ENCODE results near the gene PRR5. TPM values are rescaled to one million over a fixed set of nuclear protein-coding genes. Genes with fewer than 3 reads are reported as not detected.
A peak's percentile ranks its signal among the peaks of the same experiment; 100 is the strongest.

PRR5 gene
- total and polyA plus RNA-seq, 7 donors: 0.48 to 2.9 (median 1.6) TPM

- intact Hi-C loops (cut with DNase I): loop anchor here in 1 of 2 donors (2.0 kb wide), 1 partner anchor 36 kb away; no protein-coding TSS in a partner anchor
- H3K4me1 ChIP-seq: no peaks in the 10 kb centered on the region
- no peak for DNase-seq
- no peak overlapping the region for H3K4me3 ChIP-seq
- 80 to 82% (median 82%) methylated on average over 21 to 23 of the region's 23 CpGs for WGBS, 3 donors
- H3K36me3 ChIP-seq (ENCODE audit: insufficient read depth in 1 of 2, low read depth in 1 of 2): no peaks in the 10 kb centered on the region
- TF ChIP-seq, protein P1, sequence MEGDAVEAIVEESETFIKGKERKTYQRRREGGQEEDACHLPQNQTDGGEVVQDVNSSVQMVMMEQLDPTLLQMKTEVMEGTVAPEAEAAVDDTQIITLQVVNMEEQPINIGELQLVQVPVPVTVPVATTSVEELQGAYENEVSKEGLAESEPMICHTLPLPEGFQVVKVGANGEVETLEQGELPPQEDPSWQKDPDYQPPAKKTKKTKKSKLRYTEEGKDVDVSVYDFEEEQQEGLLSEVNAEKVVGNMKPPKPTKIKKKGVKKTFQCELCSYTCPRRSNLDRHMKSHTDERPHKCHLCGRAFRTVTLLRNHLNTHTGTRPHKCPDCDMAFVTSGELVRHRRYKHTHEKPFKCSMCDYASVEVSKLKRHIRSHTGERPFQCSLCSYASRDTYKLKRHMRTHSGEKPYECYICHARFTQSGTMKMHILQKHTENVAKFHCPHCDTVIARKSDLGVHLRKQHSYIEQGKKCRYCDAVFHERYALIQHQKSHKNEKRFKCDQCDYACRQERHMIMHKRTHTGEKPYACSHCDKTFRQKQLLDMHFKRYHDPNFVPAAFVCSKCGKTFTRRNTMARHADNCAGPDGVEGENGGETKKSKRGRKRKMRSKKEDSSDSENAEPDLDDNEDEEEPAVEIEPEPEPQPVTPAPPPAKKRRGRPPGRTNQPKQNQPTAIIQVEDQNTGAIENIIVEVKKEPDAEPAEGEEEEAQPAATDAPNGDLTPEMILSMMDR (IDR thresholded peaks at IDR 0.05): no peak
- no peaks in the 10 kb centered on the region for H3K9me3 ChIP-seq
- peaks cover 0 to 41% (median 3%) of the 10 kb centered on the region in 3 donors for H3K27me3 ChIP-seq (ENCODE audit: insufficient read depth in 3 of 3, low read length in 2 of 3)
- ATAC-seq: no peak
- H3K27ac ChIP-seq: no peak overlapping the region
These were observed 33.0 kb downstream of the PRR5 start for GRCh38 chr22:44734801-44735517.

DNA sequence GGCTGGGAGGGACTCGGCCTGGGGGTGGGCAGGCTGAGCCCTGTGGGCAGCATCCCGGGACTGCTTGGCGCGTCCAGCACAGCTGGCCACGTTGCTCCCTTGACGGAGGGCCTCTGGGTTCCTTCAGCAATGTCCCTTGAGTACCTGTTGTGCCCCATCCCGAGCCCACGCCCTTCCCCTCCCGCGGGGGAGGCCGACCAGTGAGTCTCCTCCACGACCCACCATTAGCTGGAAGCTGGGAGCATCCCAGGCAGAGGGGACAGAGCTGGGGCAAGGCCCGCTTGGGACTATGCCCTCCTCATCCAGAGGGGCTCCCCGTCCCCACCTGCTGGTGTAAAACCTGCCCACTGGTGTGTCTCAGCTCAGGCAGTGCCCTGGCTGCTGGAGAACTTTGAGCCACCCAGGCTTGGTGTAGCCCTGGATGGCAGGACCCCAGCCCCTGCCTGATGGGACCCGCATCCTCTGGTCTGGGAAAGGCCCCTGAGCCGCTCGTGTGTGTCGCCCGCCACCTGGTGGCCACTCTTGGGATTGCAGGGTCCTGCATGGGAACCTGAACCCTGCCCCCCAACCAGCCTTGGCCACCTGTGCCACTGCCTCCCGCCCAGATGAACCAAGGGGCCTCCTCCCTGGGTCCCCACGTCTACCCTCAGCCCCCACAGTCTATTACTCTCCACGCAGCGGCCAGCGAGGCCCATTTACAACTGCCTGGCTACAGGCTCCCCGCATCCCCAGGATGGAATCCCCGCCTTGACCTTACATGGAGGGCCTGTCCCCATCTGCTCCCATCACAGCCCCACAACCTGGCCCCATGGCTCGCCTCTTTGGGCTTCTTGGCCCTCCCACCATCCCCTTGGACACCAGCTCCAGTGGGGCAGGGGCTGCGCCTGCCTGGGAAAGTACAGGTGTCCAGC lies 33.8 kb downstream of the PRR5 start:
- peak; percentile 71 to 85 for DNase-seq
- H3K9me3 ChIP-seq: no peaks in the 10 kb centered on the region
- peaks cover 0 to 35% (median 3%) of the 10 kb centered on the region in 3 donors for H3K27me3 ChIP-seq (ENCODE audit: insufficient read depth in 3 of 3, low read length in 2 of 3)
- 33 to 38% (median 33%) methylated on average over 28 of the region's 28 CpGs for WGBS, 3 donors
- no peaks in the 10 kb centered on the region for H3K36me3 ChIP-seq (ENCODE audit: insufficient read depth in 1 of 2, low read depth in 1 of 2)
- ATAC-seq: peak; percentile 63 to 82 (median 66)
- H3K4me1 ChIP-seq: no peaks in the 10 kb centered on the region
- no peak overlapping the region for H3K4me3 ChIP-seq
- intact Hi-C loops (cut with DNase I): loop anchor here (1.0 to 2.0 kb wide), 2 partner anchors 37 to 38 kb away; no protein-coding TSS in a partner anchor
- H3K27ac ChIP-seq: no peak overlapping the region
- TF ChIP-seq, protein P1 (IDR thresholded peaks at IDR 0.05): peak; percentile 95

- Histone ChIP-seq H3K27ac (no peak overlapping the region), H3K36me3 (ENCODE audit: insufficient read depth in 1 of 2, low read depth in 1 of 2) (no peaks in the 10 kb centered on the region), H3K9me3 (no peaks in the 10 kb centered on the region), H3K27me3 (ENCODE audit: insufficient read depth in 3 of 3, low read length in 2 of 3) (peaks cover 0 to 34% (median 3%) of the 10 kb centered on the region in 3 donors), H3K4me3 (no peak overlapping the region), H3K4me1 (no peaks in the 10 kb centered on the region)
- WGBS, 3 donors: 53 to 64% (median 55%) methylated on average over 52 of the region's 52 CpGs
- no peak for ATAC-seq
- intact Hi-C loops (cut with DNase I): loop anchor here in 1 of 2 donors (1.0 kb wide), 1 partner anchor 39 kb away; no protein-coding TSS in a partner anchor
- DNase-seq: no peak
- TF ChIP-seq, protein P1 (IDR thresholded peaks at IDR 0.05): no peak
These were observed 34.8 kb downstream of the PRR5 start for GRCh38 chr22:44736581-44737405.

Data from psoas muscle (tissue), 8 donors.